Panc1 (cell line): ENCODE results near the gene AP2B1.

Experiments used
- POLR2AphosphoS5 ChIP-seq: IDR thresholded peaks from 2 replicates; pipeline ENCODE4 v1.6.1; 2012; ENCODE audit warnings: mild to moderate bottlenecking, low read depth, low read length, moderate library complexity
- TCF7L2 ChIP-seq: IDR thresholded peaks from 2 replicates; pipeline ENCODE4 v1.6.1; 2011; ENCODE audit warnings: mild to moderate bottlenecking, low read depth, low read length, inconsistent platforms
- TF ChIP-seq, protein P1 (sequence below): fragments of 450-650 bp; IDR thresholded peaks from 2 replicates; pipeline ENCODE4 v1.5.1; 2017; ENCODE audit warnings: mild to moderate bottlenecking
- TF ChIP-seq, protein P2 (sequence below), 2 experiments: IDR thresholded peaks; 2 replicates each; pipeline ENCODE4 v1.6.1; 2011 to 2012; ENCODE audit warnings: low read depth in 2 of 2, control low read depth in 1 of 2, low read length in 1 of 2, mild to moderate bottlenecking in 1 of 2, moderate library complexity in 1 of 2; ENCODE audit not compliant: insufficient read depth in 1 of 2

GRCh38 chr17:35560703-35561102, 26.4 kb upstream of the AP2B1 start, which contains the start of gene SLFN14:
- TF ChIP-seq POLR2AphosphoS5 (no peak), TCF7L2 (no peak)
- TF ChIP-seq, protein P1, sequence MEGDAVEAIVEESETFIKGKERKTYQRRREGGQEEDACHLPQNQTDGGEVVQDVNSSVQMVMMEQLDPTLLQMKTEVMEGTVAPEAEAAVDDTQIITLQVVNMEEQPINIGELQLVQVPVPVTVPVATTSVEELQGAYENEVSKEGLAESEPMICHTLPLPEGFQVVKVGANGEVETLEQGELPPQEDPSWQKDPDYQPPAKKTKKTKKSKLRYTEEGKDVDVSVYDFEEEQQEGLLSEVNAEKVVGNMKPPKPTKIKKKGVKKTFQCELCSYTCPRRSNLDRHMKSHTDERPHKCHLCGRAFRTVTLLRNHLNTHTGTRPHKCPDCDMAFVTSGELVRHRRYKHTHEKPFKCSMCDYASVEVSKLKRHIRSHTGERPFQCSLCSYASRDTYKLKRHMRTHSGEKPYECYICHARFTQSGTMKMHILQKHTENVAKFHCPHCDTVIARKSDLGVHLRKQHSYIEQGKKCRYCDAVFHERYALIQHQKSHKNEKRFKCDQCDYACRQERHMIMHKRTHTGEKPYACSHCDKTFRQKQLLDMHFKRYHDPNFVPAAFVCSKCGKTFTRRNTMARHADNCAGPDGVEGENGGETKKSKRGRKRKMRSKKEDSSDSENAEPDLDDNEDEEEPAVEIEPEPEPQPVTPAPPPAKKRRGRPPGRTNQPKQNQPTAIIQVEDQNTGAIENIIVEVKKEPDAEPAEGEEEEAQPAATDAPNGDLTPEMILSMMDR, result no peak
- TF ChIP-seq, protein P2, sequence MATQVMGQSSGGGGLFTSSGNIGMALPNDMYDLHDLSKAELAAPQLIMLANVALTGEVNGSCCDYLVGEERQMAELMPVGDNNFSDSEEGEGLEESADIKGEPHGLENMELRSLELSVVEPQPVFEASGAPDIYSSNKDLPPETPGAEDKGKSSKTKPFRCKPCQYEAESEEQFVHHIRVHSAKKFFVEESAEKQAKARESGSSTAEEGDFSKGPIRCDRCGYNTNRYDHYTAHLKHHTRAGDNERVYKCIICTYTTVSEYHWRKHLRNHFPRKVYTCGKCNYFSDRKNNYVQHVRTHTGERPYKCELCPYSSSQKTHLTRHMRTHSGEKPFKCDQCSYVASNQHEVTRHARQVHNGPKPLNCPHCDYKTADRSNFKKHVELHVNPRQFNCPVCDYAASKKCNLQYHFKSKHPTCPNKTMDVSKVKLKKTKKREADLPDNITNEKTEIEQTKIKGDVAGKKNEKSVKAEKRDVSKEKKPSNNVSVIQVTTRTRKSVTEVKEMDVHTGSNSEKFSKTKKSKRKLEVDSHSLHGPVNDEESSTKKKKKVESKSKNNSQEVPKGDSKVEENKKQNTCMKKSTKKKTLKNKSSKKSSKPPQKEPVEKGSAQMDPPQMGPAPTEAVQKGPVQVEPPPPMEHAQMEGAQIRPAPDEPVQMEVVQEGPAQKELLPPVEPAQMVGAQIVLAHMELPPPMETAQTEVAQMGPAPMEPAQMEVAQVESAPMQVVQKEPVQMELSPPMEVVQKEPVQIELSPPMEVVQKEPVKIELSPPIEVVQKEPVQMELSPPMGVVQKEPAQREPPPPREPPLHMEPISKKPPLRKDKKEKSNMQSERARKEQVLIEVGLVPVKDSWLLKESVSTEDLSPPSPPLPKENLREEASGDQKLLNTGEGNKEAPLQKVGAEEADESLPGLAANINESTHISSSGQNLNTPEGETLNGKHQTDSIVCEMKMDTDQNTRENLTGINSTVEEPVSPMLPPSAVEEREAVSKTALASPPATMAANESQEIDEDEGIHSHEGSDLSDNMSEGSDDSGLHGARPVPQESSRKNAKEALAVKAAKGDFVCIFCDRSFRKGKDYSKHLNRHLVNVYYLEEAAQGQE (IDR thresholded peaks at IDR 0.05; ENCODE audit: insufficient read depth in 1 of 2, low read depth in 2 of 2, low read length in 1 of 2), result no peak
